KMS-11 (cell line): Measurements from ENCODE around the gene SLCO3A1.

Source experiments
- H2AFZ ChIP-seq: fragments of 200-600 bp; sonication (generic); 2 replicates; pipeline ENCODE4 v1.6.1; 2016; ENCODE audit warnings: antibody characterized with exemption, mixed run types, low read depth
- H3K27ac ChIP-seq: fragments of 200-600 bp; sonication (generic); 2 replicates; pipeline ENCODE4 v1.6.1; 2016; ENCODE audit warnings: mild to moderate bottlenecking, mixed run types
- H3K27me3 ChIP-seq: fragments of 200-600 bp; sonication (generic); 2 replicates; pipeline ENCODE4 v1.6.1; 2017; ENCODE audit warnings: mild to moderate bottlenecking, low read depth, mixed run types, moderate library complexity; ENCODE audit not compliant: insufficient read depth
- H3K36me3 ChIP-seq: fragments of 200-600 bp; sonication (generic); 2 replicates; pipeline ENCODE4 v1.6.1; 2017; ENCODE audit warnings: mild to moderate bottlenecking, mixed run types; ENCODE audit not compliant: insufficient read depth
- H3K4me1 ChIP-seq: fragments of 200-600 bp; sonication (generic); 2 replicates; pipeline ENCODE4 v1.6.1; 2016; ENCODE audit warnings: mild to moderate bottlenecking, low read depth, mixed run types; ENCODE audit not compliant: poor library complexity, severe bottlenecking
- H3K4me2 ChIP-seq: fragments of 200-600 bp; sonication (generic); 2 replicates; pipeline ENCODE4 v1.7.0; 2016; ENCODE audit warnings: mild to moderate bottlenecking, mixed run types
- H3K4me3 ChIP-seq: fragments of 200-600 bp; sonication (generic); IDR thresholded peaks from 2 replicates; pipeline ENCODE4 v1.6.1; 2017; ENCODE audit warnings: low read depth, low read length, mixed read lengths; ENCODE audit not compliant: insufficient read depth
- H3K79me2 ChIP-seq: fragments of 200-600 bp; sonication (generic); 2 replicates; pipeline ENCODE4 v1.6.1; 2016; ENCODE audit warnings: low read depth, mixed run types; ENCODE audit not compliant: insufficient read depth
- H3K9ac ChIP-seq: fragments of 200-600 bp; sonication (generic); 2 replicates; pipeline ENCODE4 v1.6.1; 2016; ENCODE audit warnings: mild to moderate bottlenecking, mixed run types
- H4K20me1 ChIP-seq: fragments of 200-600 bp; sonication (generic); 2 replicates; pipeline ENCODE4 v1.6.1; 2016; ENCODE audit warnings: mild to moderate bottlenecking, mixed run types; ENCODE audit not compliant: insufficient read depth
- CTCF ChIP-seq: fragments of 200-600 bp; sonication (generic); conservative IDR thresholded peaks from 2 replicates; pipeline ENCODE4 v1.6.1; 2017; ENCODE audit warnings: low read depth, mild to moderate bottlenecking, antibody characterized with exemption, low read length, moderate library complexity, mixed read lengths

Gene SLCO3A1

DNA sequence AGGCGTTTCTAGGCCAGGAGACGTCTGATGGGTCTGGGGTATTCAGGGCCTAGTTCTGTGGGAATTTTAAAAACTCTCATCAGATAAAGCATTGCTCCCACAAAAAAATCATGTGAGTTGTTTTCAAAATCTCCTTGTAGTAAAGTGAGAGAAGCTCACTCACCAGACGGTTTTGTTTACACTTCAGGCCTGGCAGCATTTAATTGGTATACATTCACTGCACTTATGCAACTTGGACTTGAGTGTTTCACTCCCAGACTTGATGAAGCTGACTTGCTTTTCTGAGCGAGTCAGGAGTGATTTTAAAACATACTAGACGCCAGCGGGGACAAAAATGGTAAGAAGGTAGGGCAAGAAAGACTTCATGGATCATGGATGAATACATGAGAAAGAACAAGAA is 75.2 kb downstream of the SLCO3A1 start:
- no peaks in the 10 kb centered on the region for H3K79me2 ChIP-seq
- H3K4me1 ChIP-seq: no peaks in the 10 kb centered on the region
- no peaks in the 10 kb centered on the region for H4K20me1 ChIP-seq
- no peak overlapping the region for H3K4me3 ChIP-seq
- H3K27ac ChIP-seq: no peak overlapping the region
- no peaks in the 10 kb centered on the region for H3K27me3 ChIP-seq
- no peak overlapping the region for H3K4me2 ChIP-seq
- no peaks in the 10 kb centered on the region for H3K36me3 ChIP-seq
- no peak for TF ChIP-seq CTCF
- no peak overlapping the region for H3K9ac ChIP-seq
- H2AFZ ChIP-seq: no peak overlapping the region

GRCh38 chr15:91929509-91929908 is 76.0 kb downstream of the SLCO3A1 start:
- Histone ChIP-seq H3K9ac (no peak overlapping the region), H2AFZ (no peak overlapping the region), H3K27ac (no peak overlapping the region), H3K4me2 (no peak overlapping the region), H3K4me3 (no peak overlapping the region), H4K20me1 (no peaks in the 10 kb centered on the region), H3K79me2 (no peaks in the 10 kb centered on the region), H3K27me3 (no peaks in the 10 kb centered on the region), H3K4me1 (no peaks in the 10 kb centered on the region), H3K36me3 (no peaks in the 10 kb centered on the region)
- no peak for TF ChIP-seq CTCF

DNA sequence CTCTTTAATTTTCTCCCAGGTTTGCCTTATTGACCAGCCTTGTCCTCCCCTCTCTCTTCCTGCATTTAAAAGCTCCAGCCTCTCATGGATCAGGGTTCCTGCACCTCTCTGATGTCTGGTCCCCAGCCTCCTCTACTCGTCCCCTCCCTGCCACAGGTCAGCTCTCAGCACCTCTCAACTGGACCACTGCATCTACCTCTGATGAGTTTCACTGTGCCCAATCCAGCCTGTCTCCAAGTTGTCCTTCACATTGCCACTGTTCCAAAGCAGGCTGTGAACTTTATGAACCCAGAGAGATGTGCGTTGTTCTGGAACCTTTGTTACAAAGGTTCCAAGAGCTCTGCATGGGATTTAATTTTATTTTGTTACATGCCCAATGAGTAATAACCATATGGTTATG is 76.6 kb downstream of the SLCO3A1 start:
- Histone ChIP-seq H3K79me2 (no peaks in the 10 kb centered on the region), H3K36me3 (no peaks in the 10 kb centered on the region), H3K4me2 (no peak overlapping the region), H3K4me3 (no peak overlapping the region), H3K27me3 (no peaks in the 10 kb centered on the region), H3K4me1 (no peaks in the 10 kb centered on the region), H4K20me1 (no peaks in the 10 kb centered on the region), H2AFZ (no peak overlapping the region), H3K9ac (no peak overlapping the region), H3K27ac (no peak overlapping the region)
- TF ChIP-seq CTCF: no peak

DNA sequence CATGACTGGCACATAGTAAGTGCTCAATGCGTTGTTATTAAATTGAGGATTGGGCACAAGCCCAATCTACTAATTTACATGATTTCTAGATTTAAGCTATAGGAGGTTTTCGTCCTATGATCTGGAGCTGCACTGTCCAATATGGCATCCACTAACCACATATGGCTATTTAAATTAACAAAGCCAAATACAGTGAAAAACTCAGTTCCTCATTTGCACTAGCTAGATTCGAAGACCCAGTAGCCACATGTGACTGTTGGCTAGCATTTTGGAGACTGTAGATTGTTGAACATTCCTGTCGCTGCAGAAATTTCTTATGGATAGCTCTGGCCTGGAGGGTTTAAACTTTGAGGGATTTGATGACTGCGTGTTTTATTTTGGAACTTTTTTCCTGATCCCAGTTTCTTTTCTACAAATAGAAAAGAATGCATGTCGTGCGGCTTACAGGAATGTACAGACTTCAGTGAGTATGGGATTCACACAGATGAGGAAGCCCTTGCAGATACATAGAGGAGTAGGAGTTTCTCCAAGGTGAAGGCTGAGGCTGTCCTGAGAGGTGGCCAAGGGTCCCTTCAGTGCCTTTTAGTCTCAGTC is 82.8 kb downstream of the SLCO3A1 start:
- TF ChIP-seq CTCF: no peak
- Histone ChIP-seq H3K27ac (no peak overlapping the region), H3K9ac (no peak overlapping the region), H3K79me2 (no peaks in the 10 kb centered on the region), H3K4me3 (no peak overlapping the region), H3K27me3 (no peaks in the 10 kb centered on the region), H3K4me1 (no peaks in the 10 kb centered on the region), H3K36me3 (no peaks in the 10 kb centered on the region), H3K4me2 (no peak overlapping the region), H2AFZ (no peak overlapping the region), H4K20me1 (no peaks in the 10 kb centered on the region)

DNA sequence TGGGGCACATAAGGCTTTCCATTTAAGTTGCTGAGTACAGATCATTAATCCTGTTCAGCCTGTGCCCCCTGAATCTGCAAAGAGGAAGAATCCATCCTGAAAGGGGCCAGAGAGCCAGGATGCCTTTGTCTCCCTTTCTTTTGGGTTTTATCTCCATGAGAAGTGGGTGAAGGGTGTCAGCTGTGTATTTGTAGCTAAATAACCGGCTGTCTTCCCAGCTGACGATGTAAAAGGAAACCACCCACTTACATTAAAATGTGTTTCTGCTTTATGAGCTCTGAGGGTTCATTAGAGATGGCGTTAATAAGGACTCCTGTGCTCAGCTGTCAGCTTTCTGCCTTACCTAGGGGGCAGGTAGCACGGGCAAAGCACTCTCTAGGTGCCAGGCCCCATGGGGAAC is 83.4 kb downstream of the SLCO3A1 start:
- no peak for TF ChIP-seq CTCF
- no peaks in the 10 kb centered on the region for H4K20me1 ChIP-seq
- H3K9ac ChIP-seq: no peak overlapping the region
- H2AFZ ChIP-seq: no peak overlapping the region
- peaks cover 3% of the 10 kb centered on the region for H3K4me1 ChIP-seq
- H3K4me3 ChIP-seq: no peak overlapping the region
- no peak overlapping the region for H3K4me2 ChIP-seq
- H3K36me3 ChIP-seq: no peaks in the 10 kb centered on the region
- no peaks in the 10 kb centered on the region for H3K79me2 ChIP-seq
- no peak overlapping the region for H3K27ac ChIP-seq
- H3K27me3 ChIP-seq: no peaks in the 10 kb centered on the region
